GM18861 (cell line): ENCODE data around the gene DUSP1.

ENCODE experiments used
- ATAC-seq: cut with Tn5 transposase; IDR thresholded peaks from one replicate; pipeline ENCODE4 v1.9.1; 2021; ENCODE audit not compliant: unreplicated experiment

The DUSP1 gene

DNA sequence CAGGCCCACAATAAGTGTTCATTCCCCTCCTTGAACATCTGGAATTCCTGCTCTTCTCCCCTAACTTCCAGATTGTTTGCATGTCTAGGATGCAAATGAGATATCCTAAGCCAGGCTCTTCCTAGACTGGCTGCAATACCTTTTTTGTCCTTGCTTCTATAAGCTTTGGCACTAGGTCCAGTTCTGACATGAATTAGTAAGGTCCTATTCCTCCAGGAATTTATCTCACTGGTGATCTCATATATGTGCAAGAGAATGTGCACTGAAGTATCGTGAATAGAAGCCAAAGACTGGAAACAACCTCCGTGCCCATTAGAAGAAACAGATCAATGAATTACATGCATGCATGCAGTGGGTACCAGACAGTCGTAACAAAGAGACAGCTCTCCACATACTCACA lies 25.2 kb downstream of the DUSP1 start:
- no peak for ATAC-seq

DNA sequence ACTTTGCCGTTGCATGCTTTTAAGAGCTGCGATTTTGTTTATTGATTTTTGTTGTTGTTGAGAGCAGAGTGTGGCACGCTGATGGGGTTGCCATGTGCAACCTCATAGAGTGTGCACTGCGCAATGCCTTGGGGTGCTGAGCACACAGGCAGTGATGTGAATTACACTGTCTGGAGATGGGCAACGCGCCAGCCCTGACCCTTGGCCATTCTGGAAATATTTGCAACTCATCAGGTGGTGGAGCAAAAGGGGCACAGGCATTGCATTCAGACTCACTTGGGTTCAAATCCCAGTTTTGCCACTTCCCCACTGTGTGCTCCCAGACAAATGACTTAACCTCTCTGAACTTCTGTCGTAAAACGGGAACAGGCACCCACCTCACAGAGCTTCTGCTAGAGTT lies 25.6 kb downstream of the DUSP1 start:
- no peak for ATAC-seq

DNA sequence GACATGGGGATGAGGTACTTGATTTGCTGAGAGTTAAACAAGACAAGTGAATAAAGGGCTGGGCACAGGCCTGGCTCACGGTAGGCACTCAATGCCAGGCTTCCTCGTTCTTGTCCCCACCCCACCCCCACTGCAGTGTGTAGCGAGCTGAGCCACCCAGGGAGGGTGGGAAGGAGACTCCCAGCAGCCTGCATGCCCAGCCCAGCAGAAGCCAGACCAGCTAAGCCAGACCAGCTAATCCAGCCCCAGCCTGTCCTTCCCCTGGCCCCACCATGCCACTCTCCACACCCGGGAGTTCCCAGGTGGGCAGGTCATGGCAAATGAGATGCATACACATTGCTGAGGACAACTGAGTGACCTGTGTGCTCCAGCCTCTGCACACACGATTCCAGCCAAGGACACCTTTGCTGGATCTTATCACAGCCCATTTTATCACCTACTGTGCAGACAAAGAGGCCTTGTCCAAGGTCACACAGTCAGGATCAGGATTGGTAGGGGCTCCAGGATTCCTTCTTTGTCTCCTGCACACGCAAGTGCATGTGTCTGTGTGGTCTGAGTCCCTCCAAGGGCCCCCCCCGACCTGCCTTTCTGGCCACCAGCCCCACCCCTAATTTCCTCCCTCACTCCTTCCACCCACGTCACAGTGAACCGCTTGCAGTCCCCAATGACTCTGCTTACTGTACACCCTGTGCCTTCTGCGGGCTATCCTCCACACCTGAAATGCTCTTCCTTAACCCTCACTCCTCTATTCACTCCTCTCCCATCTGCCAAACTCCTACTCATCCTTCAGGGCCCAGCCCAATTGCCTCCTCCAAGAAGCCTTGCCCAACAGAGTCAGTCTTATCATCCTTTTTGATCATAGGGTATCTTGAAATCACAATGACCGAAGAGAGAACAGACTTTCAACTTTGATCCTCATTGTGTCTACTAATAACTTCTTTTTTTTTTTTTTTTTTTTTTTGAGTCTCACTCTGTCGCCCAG lies 26.6 kb downstream of the DUSP1 start:
- ATAC-seq = no peak

DNA sequence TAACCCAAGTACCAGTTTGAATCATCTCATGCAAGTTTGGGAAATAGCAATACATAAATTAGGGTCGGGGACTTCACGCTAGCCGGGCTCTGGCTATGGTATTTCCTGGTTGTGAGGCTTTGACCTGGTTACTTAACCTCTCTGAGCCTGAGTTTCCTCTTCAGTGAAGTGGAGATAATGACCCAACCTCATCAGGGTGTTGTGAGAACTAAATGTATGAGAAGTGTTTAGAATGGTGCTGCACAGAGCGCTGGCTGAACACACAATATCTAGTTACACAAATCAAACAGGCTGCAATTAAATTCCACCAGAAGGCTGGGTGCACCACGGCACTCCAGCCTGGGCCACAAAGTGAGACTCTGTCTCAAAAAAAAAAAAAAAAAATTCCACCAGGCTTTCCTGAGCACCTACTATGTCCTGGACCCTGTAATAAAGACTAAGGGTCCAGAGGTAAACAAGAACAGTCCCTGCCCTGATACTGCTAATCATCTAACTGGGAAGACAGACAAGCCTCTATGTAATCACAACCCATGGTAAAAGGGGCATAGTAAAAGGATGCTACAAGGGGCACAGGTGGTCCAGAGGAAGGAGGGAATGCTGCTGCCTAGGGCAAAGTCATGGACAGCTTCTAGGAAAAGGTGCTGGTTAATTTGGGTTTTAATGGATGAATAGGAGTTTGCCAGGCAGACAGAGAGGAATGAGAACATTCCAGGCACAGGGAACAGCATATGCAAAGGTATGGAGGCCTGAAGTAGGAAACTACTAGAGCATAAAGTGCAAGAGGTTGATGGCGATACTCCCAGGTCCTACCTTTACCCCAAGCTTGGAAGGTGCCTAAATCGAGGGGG lies 27.7 kb downstream of the DUSP1 start:
- ATAC-seq = no peak

DNA sequence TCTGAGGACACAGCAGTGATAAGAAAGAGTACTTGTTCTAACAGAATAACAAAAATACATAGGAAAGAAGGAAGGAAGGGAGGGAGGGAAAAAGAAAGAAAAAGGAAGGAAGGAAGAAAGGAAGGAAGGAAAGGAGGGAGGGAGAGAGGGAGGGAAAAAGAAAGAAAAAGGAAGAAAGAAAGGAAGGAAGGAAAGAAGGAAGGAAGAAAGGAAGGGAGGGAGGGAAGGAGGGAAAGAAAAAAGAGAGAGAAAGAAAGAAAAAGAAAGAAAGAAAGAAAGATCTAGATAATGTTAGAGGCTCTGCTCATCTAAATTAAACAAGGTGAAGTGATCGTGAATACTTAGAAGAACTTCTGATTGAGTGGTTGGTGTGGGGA lies 29.8 kb downstream of the DUSP1 start:
- ATAC-seq = no peak

DNA sequence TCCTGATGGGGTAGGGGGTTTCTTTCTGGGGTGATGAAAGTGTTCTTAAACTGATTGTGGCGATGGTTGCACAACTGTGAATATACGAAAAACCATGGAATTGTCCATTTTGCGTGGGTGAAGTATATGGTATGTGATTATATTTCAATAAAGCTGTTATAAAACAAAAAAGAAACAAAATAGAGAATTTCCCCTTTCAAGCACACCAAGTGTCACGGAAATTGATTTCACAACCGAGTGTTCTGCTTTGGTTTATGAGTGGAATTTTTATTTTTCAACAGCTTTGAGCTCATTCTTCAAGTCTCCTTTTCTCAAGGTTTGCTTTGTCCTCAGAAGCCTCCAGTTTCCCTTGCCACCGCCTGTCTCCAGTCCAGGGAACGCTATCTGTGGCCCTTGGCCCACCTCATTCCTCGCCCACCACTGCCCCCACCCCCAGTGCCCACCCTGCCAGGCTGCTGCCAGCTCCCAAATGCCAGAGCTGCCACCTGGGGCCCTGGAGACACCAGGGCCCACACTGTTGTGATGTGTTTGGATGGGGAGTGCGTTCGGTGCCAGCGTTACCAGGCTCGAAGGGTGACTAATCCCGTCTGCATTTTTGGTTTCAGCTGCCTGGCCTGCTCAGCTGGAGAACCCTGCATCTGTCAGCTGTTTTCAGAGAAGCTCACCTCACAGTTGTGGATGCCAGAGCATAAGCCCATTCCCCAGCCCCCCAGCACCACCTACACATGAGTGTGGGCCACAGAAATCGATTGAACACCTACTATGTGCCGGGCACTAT lies 30.4 kb downstream of the DUSP1 start:
- no peak for ATAC-seq

DNA sequence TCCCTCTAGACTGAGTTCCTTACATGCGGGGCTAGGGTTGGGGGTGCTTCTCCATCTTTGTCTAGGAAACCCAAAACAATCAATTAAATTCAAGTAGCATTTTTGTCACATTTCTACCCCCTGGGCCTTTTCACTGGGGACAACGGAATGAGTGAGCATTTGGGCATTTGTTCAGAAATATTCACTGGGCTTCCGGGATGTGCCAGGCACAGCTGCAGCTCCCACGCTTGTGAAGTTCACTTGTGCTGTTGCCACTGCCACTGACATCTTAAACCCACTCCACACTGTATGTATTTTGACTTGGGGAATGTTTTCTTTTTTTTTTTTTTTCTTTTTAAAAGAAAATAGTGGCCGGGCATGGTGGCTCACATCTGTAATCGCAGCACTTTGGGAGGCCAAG lies 31.6 kb downstream of the DUSP1 start:
- ATAC-seq = no peak

DNA sequence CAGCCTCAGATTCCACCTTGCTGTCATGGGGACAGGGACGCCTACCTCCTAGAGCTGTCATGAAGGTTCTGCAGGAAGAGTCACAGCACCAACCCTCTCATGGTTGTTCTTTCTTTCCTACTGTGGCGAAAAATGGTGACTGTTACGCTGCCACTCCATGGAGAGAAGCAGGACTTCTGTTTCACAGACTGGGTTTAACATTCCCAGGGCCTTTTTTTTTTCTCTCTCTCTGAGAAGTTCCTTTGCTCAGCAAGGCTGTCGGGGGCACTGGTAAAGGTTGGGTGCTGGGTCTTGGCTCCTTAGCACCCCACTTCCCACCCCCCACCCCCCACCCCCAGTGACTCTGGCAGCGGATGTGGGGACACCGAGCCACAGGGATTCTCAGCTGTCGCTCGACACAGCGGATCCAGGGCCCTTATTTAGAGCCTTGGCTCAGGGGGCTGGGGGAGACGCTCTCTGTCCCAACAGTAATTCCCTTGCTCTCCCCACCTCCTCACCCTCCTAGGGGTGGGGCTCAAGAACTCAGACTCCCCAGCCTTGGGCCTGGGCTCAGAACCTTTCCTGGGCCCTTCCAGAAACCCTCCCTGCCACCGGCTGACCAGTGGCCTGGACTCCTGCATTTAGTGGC lies 34.4 kb downstream of the DUSP1 start:
- no peak for ATAC-seq

DNA sequence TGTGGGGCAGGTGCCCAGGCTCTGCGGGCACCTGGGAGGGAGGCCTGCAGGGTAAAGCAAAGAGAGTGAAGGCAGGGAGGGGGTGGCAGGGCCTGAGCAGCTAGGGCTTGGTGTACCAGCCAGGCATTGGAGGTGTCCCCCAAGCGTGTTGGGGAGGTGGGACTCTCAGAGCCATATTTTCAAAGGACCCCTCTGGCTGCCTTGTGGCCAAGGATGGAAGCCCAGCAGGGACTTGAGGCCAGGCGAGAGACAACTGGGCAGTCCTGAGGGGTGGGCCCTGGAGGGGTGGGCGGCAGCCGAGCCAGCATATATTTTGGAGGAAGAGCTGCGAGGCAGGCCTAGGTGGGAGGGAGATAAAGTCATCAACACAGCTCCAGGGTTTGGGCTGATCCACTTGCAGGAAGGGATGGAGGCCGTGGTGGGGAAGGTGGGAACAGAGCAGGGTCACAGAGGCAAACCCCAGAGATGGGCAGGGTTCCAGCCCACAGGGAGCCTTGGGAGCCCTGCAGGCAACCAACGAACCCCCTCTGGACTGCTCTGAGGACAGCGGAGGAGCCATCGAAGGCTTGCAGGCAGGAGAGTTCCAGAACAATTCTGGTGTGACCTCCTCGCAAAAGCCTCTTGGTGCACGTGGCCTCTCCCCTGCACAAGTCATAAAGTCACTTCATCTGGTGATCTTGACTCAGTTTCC lies 35.7 kb downstream of the DUSP1 start:
- no peak for ATAC-seq

DNA sequence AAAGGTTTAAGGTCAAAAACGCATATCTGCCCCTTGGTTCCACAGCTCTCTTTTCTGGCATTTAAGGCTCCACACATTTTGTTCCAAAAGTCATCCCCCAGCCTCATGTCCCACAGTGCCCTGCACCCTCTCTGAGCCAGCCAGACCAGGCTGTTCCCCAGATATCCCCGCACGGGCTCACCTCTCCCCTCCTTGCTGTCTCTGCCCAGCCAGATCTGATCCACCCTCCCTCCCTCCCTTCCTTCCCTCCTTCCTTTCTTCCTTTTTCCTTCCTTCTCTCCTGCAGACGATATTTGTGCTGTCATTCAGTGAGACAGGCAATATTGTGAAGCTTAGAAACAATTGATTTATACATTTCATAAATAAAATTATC lies 37.0 kb downstream of the DUSP1 start:
- no peak for ATAC-seq

DNA sequence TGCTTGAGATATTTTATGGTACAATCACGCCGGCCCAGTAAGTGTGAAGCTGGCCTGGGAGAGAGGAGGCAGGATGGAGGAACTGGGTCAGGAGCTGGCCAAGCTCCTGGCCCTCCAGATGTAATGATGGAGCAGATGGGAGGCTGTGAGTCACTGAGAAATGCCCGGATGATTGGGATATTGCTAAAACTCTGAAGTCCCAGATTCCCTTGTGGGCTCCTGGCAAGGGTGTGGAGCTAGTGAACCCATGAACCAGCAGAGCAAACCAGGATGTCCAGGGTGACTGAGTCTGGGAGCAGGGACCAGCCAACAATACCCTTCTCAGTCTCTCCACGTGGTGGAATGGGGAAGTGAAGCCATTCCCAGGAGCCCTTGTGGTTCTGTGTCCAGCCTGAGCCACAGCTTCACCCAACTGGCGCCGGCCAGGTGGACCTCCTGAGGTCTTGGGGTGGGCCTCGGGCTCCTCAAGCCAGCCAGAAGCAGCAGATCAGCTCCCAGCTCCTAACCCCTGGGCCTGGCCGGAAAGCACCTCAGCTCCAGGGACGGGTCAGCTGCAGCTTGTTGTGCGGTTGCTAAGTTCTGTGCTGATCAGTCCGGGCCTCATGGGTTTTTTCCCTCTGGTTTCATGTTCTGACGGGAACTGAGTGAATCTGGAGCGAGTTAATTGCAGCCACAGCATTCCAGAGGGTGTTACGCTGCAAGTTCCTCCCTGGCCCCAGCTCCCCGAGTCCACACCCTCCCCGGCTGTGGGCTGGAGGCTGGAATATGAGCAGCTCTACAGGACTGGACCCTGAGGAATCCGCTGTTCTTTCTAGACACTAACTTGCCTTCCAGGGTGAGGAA lies 37.6 kb downstream of the DUSP1 start:
- ATAC-seq = no peak

DNA sequence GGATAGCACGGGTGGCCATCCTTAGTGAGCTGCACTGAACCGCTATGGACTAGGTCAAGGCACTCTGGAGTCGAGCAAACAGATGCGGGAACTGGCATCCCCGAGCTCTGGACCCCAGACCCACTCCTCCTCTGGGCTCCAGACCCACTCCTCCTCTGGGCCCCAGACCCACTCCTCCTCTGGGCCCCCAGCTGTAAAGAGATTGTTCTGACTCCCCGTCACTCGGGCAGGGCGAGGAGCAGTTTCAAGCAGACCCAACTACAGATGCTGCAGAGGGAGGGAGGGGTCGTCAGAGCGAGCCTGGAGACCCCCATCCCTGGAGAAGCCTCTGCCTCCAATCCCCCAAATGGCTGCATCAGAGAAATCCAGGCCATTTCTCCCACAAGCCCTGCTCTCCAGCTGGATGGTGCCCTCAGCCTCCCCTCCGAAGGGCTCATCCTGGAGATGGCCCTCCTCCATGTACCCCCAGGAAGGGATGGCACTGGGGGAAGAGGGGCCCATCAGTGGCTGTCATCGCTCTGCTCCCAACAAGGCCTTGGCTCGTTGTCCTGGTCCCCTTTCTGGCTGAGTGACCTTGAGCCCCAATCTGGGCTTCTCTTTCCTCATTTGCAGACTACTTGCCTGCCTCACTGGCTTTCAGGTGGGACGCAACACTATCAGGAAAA lies 38.7 kb downstream of the DUSP1 start:
- no peak for ATAC-seq

DNA sequence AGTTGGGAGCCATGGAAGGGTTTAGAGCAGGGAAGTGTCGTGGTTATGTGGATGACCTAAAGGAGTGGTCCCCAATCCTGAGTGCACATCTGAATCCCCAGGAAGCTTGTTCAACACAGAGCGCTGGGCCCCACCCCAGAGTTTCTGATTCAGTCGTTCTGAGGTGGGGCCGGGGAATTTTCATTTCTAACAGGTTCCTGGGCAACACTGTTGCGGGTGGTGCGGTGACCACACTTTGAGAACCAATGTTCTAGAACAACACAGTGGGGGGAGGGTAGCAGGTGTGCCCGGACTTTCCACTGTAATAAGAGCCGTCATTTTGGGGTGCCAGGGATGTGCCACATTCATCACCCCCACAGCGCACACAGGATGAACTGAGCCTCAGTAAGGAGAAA lies 39.3 kb downstream of the DUSP1 start:
- ATAC-seq = no peak

DNA sequence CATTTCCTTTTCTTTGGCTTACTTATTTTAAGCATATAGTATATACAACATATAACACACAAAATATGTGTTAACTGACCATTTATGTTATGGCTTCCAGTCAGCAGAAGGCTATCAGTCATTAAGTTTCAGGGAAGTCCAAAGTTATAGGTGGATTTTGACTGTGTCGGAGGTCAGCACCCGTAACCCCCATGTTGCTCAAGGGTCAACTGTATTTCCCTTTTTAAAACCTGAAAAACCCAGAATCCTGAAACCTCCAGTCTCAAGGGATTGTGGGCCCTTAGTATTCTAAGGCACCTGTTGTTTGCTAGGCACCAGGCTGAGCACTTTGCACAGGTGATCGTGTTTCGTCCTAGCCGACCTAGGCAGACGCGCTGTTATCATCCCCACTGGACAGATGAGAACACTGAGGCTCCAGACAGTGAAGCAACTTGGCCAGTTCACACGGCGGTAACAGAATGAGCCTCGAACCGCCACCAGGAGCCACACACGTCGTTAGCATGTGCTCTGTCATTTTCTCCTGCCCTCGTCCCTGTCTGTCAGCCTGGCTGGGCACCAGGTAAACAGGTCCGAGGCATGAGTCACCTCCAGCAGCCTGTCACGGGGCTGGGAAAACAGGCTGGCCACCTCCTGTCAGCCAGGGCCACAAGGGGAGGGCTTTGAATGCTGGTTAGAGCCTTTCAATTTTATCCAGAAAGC lies 39.9 kb downstream of the DUSP1 start:
- ATAC-seq = no peak

DNA sequence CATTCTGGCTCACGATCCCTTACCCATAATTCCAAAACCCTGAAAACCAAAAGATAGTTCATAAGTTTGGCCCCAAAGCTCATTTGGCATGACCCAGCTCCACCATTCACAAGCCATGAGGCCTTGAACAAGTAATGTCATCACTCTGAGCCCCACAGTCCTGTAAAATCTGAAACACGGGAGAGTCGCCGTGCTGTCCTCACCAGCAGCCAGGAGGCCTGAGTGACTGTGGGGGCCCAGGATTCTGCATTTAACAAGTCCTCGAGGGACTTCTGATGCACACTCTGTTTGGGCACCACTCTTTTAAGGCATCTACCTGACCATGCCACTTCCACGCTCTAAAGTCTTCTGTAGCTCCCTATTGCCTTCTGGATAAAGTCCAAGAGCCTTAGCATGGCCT lies 40.8 kb downstream of the DUSP1 start:
- ATAC-seq = no peak

DNA sequence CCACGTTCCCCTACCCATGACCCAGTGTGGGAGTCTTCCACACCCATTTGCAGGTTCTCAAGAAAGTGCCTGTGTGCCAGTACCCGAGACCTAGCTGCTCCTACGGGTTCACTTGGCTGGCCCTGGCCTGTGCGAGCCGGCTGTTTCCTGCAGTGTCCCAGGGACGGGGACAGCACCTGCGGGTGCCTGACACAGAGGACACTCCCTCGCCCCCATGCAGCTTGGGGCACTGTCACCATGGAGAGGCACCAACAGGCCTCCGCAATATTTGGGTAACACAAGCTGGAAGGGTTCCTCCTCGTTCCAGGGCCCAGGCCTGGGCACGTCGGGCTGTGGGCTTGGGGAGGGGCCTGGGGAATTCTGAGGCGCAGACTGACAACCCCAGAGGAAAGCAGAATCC lies 41.4 kb downstream of the DUSP1 start:
- no peak for ATAC-seq

DNA sequence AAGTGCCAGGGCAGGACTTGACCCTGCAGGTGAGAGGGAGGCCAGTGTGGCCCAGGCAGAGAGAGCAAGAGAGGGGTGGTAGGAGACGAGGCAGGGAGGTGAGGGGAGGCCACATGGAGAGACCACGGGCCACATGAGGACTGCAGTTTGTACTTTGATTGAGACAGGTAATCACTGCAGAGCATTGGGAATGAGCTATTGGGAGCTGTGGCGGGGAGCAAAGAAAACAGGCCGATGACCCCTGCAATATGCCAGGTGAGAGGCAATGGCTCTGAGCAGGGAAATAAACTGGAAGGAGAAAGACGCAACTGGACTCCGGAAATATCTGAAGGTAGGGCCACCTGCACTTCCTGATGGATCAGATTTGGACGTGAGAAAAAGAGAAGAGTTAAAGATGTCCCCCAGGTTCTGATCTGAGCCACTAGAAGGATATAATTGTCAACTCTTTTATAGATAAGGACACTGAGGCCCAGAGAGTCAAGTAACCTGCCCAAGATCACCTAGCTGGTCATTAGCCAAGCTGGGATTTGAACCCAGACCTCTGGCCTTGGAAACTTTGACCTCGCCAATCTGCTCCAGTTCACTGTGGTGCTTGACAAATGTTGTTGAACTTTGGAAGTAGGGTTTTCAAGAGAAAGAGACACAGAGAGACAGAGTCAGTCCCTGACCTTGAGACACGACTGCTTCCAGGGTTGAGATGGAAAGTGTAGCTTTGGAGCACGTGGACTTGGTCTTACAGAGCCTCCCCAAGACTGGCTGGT lies 42.3 kb downstream of the DUSP1 start:
- no peak for ATAC-seq

DNA sequence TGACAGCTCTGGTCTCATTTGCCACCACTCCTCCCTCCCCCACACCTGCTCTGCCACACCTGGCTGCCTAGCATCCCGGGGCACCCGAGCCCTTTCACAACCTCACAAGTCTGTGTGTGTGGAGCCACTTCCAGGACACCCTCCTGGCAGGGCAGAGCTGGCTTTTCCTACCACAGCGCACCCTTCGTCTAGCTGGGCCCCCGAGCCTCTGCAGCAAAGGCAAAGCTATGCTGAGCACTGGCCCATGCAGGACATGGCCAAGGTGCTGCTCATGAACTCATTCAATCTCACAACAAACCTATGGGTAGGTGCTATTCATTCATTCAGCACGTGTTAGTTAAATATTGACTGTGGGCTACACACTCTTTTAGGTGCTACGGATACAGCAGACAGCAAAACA lies 43.4 kb downstream of the DUSP1 start:
- no peak for ATAC-seq
